H9 (cell line): Measurements from ENCODE around the gene CFAP47. TPM values are rescaled to one million over a fixed set of nuclear protein-coding genes. Genes with fewer than 3 reads are reported as not detected.

Experiments used
- DNase-seq: peaks from one replicate; pipeline ENCODE4 v3.0.0-alpha.2; 2017
- H2AFZ ChIP-seq: one replicate; pipeline ENCODE4 v1.6.1; 2013; ENCODE audit warnings: mild to moderate bottlenecking, low read length, control low read depth, moderate library complexity
- H2AK5ac ChIP-seq: 2 replicates; pipeline ENCODE4 v1.6.1; 2013; ENCODE audit warnings: low read length, control low read depth, mixed read lengths; ENCODE audit not compliant: insufficient read length
- H2BK120ac ChIP-seq: one replicate; pipeline ENCODE4 v1.6.1; 2013; ENCODE audit warnings: low read depth, mild to moderate bottlenecking, low read length, control low read depth, inconsistent platforms; ENCODE audit not compliant: poor library complexity, severe bottlenecking
- H2BK12ac ChIP-seq: 2 replicates; pipeline ENCODE4 v1.6.1; 2013; ENCODE audit warnings: low read length, control low read depth, mixed read lengths, low read depth; ENCODE audit not compliant: insufficient read length
- H2BK15ac ChIP-seq: 2 replicates; pipeline ENCODE4 v1.6.1; 2013; ENCODE audit warnings: low read depth, low read length, control low read depth
- H2BK20ac ChIP-seq: one replicate; pipeline ENCODE4 v1.6.1; 2013; ENCODE audit warnings: low read depth, mild to moderate bottlenecking, low read length, control low read depth, inconsistent platforms; ENCODE audit not compliant: poor library complexity, severe bottlenecking
- H2BK5ac ChIP-seq: 2 replicates; pipeline ENCODE4 v1.6.1; 2013; ENCODE audit warnings: low read length, control low read depth, mixed read lengths; ENCODE audit not compliant: insufficient read length
- H3K14ac ChIP-seq: 2 replicates; pipeline ENCODE4 v1.6.1; 2013; ENCODE audit warnings: low read length, control low read depth; ENCODE audit not compliant: insufficient read depth
- H3K18ac ChIP-seq: 2 replicates; pipeline ENCODE4 v1.6.1; 2013; ENCODE audit warnings: low read depth, mild to moderate bottlenecking, mixed read lengths, low read length, control low read depth; ENCODE audit not compliant: insufficient read length
- H3K23ac ChIP-seq: 2 replicates; pipeline ENCODE4 v1.6.1; 2013; ENCODE audit warnings: low read length, control low read depth, mixed read lengths, low read depth; ENCODE audit not compliant: insufficient read length
- H3K23me2 ChIP-seq: 2 replicates; pipeline ENCODE4 v1.6.1; 2013; ENCODE audit warnings: low read depth, mild to moderate bottlenecking, mixed read lengths, low read length, control low read depth; ENCODE audit not compliant: insufficient read length, poor library complexity, severe bottlenecking
- H3K27ac ChIP-seq: 2 replicates; pipeline ENCODE4 v1.5.1; 2013; ENCODE audit warnings: low read length, control low read depth, mixed read lengths, low read depth; ENCODE audit not compliant: insufficient read length
- H3K27me3 ChIP-seq: 2 replicates; pipeline ENCODE4 v1.6.1; 2013; ENCODE audit warnings: low read length, control low read depth, inconsistent platforms; ENCODE audit not compliant: insufficient read depth
- H3K4ac ChIP-seq: 2 replicates; pipeline ENCODE4 v1.6.1; 2013; ENCODE audit warnings: low read depth, mild to moderate bottlenecking, control low read depth, inconsistent platforms, low read length, moderate library complexity
- H3K4me1 ChIP-seq: 2 replicates; pipeline ENCODE4 v1.6.1; 2013; ENCODE audit warnings: low read length, control low read depth, inconsistent platforms; ENCODE audit not compliant: insufficient read depth
- H3K4me2 ChIP-seq: 2 replicates; pipeline ENCODE4 v1.6.1; 2013; ENCODE audit warnings: low read length, control low read depth, mixed read lengths; ENCODE audit not compliant: insufficient read length, insufficient read depth
- H3K56ac ChIP-seq: 2 replicates; pipeline ENCODE4 v1.6.1; 2013; ENCODE audit warnings: low read depth, mild to moderate bottlenecking, mixed read lengths, low read length, control low read depth; ENCODE audit not compliant: insufficient read length
- H3K79me1 ChIP-seq: 2 replicates; pipeline ENCODE4 v1.6.1; 2013; ENCODE audit warnings: low read depth, mild to moderate bottlenecking, moderate library complexity, low read length, control low read depth, inconsistent platforms; ENCODE audit not compliant: insufficient read depth, poor library complexity, severe bottlenecking
- H3K79me2 ChIP-seq: 2 replicates; pipeline ENCODE4 v1.6.1; 2013; ENCODE audit warnings: low read length, control low read depth, inconsistent platforms; ENCODE audit not compliant: insufficient read depth
- H3K9ac ChIP-seq: 2 replicates; pipeline ENCODE4 v1.6.1; 2013; ENCODE audit warnings: low read length, control low read depth, mixed read lengths; ENCODE audit not compliant: insufficient read length; ENCODE audit errors: extremely low read depth
- H3K9me3 ChIP-seq: one replicate; pipeline ENCODE4 v1.6.1; 2013; ENCODE audit warnings: low read depth, low read length, inconsistent platforms; ENCODE audit not compliant: control insufficient read depth
- H3T11ph ChIP-seq: one replicate; pipeline ENCODE4 v1.6.1; 2013; ENCODE audit warnings: mild to moderate bottlenecking, low read length, control low read depth, inconsistent platforms
- H4K20me1 ChIP-seq: one replicate; pipeline ENCODE4 v1.6.1; 2013; ENCODE audit not compliant: control insufficient read depth, insufficient read length, insufficient read depth
- H4K5ac ChIP-seq: 2 replicates; pipeline ENCODE4 v1.6.1; 2013; ENCODE audit warnings: low read depth, mild to moderate bottlenecking, mixed read lengths, low read length, control low read depth; ENCODE audit not compliant: insufficient read length
- H4K8ac ChIP-seq: replicated peaks from 2 replicates; pipeline ENCODE4 v1.6.1; 2013; ENCODE audit warnings: low read length, control low read depth, mixed read lengths, low read depth; ENCODE audit not compliant: insufficient read length
- H4K91ac ChIP-seq: 2 replicates; pipeline ENCODE4 v1.6.1; 2013; ENCODE audit warnings: low read depth, mild to moderate bottlenecking, moderate library complexity, mixed read lengths, low read length, control low read depth; ENCODE audit not compliant: insufficient read length
- H3K27ac Mint-ChIP-seq, 3 experiments: 2 replicates in 2 of 3; 3 replicates in 1 of 3; pipeline ENCODE4 v1.8.0; 2020 to 2021; ENCODE audit warnings: mixed read lengths in 3 of 3, mild to moderate bottlenecking in 1 of 3, moderate library complexity in 1 of 3
- H3K27me3 Mint-ChIP-seq: 2 replicates; pipeline ENCODE4 v1.8.0; 2021; ENCODE audit warnings: low read depth, mild to moderate bottlenecking, moderate library complexity, mixed read lengths
- H3K36me3 Mint-ChIP-seq, 3 experiments: 2 replicates in 2 of 3; 3 replicates in 1 of 3; pipeline ENCODE4 v1.8.0; 2020 to 2021; ENCODE audit warnings: low read depth in 3 of 3, mixed read lengths in 3 of 3; ENCODE audit not compliant: insufficient read depth in 1 of 3
- H3K4me1 Mint-ChIP-seq, 2 experiments: 2 replicates each; pipeline ENCODE4 v1.8.0; 2020; ENCODE audit warnings: mixed read lengths in 2 of 2
- H3K4me3 Mint-ChIP-seq, 2 experiments: 2 replicates in 1 of 2; 3 replicates in 1 of 2; pipeline ENCODE4 v1.8.0; 2020 to 2021; ENCODE audit warnings: mild to moderate bottlenecking in 2 of 2, mixed read lengths in 2 of 2, moderate library complexity in 1 of 2
- H3K9me3 Mint-ChIP-seq, 2 experiments: 2 replicates in 1 of 2; 3 replicates in 1 of 2; pipeline ENCODE4 v1.8.0; 2020; ENCODE audit warnings: mild to moderate bottlenecking in 2 of 2, mixed read lengths in 2 of 2, moderate library complexity in 1 of 2
- CTCF ChIP-seq: fragments of 200-600 bp; sonication (generic); conservative IDR thresholded peaks from 3 replicates; pipeline ENCODE4 v1.8.0; 2021; ENCODE audit warnings: antibody characterized with exemption, mild to moderate bottlenecking
- WGBS: extraction: QIAGEN DNeasy Blood & Tissue Kit; methylation state at CpG from one replicate; pipeline ENCODE4 v1.1.7; 2013; ENCODE audit warnings: missing lambda C conversion rate, low lambda C conversion rate, mixed read lengths; ENCODE audit not compliant: insufficient read length; ENCODE audit errors: extremely low coverage; 5-methylcytosine and 5-hydroxymethylcytosine counted together
- total RNA-seq: library from RNA; stranded (reverse); gene quantifications from 2 replicates; pipeline ENCODE4 v1.2.1, GENCODE V29; 2021

CFAP47 gene
- total RNA-seq, 1 experiment from 2014 or later = not detected

- Histone ChIP-seq H4K91ac (no peak overlapping the region), H4K20me1 (no peaks in the 10 kb centered on the region), H2AK5ac (no peak overlapping the region)
Observed at GRCh38 chrX:36116222-36116621, 196.7 kb downstream of the CFAP47 start.

More at GRCh38 chrX:36116222-36116621, 196.7 kb downstream of the CFAP47 start:
- H3K27me3 Mint-ChIP-seq = no peaks in the 10 kb centered on the region
- no peak overlapping the region for H3K23ac ChIP-seq
- no peak overlapping the region for H2BK20ac ChIP-seq
- no peak overlapping the region for H3K14ac ChIP-seq
- no peak overlapping the region for H3K27ac ChIP-seq
- H3T11ph ChIP-seq = no peak overlapping the region
- no peak overlapping the region for H2BK12ac ChIP-seq
- no peak overlapping the region for H3K9ac ChIP-seq
- no peaks in the 10 kb centered on the region for H3K27me3 ChIP-seq
- H2BK5ac ChIP-seq = no peak overlapping the region
- no peaks in the 10 kb centered on the region for H3K9me3 ChIP-seq
- no peaks in the 10 kb centered on the region for H3K23me2 ChIP-seq
- no peak for DNase-seq
- H3K4me1 ChIP-seq = no peaks in the 10 kb centered on the region
- no peak overlapping the region for H3K18ac ChIP-seq
- H3K4ac ChIP-seq = no peak overlapping the region
- no peak overlapping the region for H2AFZ ChIP-seq
- H3K56ac ChIP-seq = no peak overlapping the region
- H3K79me1 ChIP-seq = no peaks in the 10 kb centered on the region
- no peak overlapping the region for H2BK120ac ChIP-seq
- no CpG with 5 or more reads among the region's 5 CpGs for WGBS
- peaks cover 0 to 15% (median 2%) of the 10 kb centered on the region in 3 experiments; a peak in 5 of 7 replicates for H3K36me3 Mint-ChIP-seq
- TF ChIP-seq CTCF = no peak
- H3K9me3 Mint-ChIP-seq = peaks cover 72% of the 10 kb centered on the region in 2 experiments
- no peak overlapping the region for H3K4me3 Mint-ChIP-seq
- H2BK15ac ChIP-seq = no peak overlapping the region
- H3K79me2 ChIP-seq = no peaks in the 10 kb centered on the region
- no peak overlapping the region for H4K5ac ChIP-seq
- H3K27ac Mint-ChIP-seq = no peak overlapping the region
- no peaks in the 10 kb centered on the region for H3K4me1 Mint-ChIP-seq
- no peak overlapping the region for H3K4me2 ChIP-seq
- H4K8ac ChIP-seq = no peak overlapping the region
